Astrocyte (in vitro differentiated cells and primary cell): Measurements from ENCODE around the gene SCARF2. TPM values are rescaled to one million over a fixed set of nuclear protein-coding genes. Genes with fewer than 3 reads are reported as not detected.
"Not testable (repeated sequence)": the region's sequence is repeated elsewhere in the genome, so short reads cannot be mapped to it uniquely, and the experiment has no call there.

Experiments
- DNase-seq: peaks from one replicate; pipeline ENCODE4 v3.0.0-alpha.2; 2010; ENCODE audit warnings: low read depth
- FAIRE-seq: peaks from 2 replicates; lab custom pipeline; 2011; peaks lifted over from hg19 to GRCh38; lab: Jason Lieb, UNC
- H2AFZ ChIP-seq: 2 replicates; pipeline ENCODE4 v1.6.0; 2012; ENCODE audit warnings: low read depth, low read length, inconsistent platforms
- H3K27ac ChIP-seq: 2 replicates; pipeline ENCODE4 v1.5.1; 2011; ENCODE audit warnings: low read depth, low read length, inconsistent platforms
- H3K27me3 ChIP-seq: 2 replicates; pipeline ENCODE4 v1.6.0; 2011; ENCODE audit warnings: low read length, inconsistent platforms; ENCODE audit not compliant: insufficient read depth
- H3K36me3 ChIP-seq: 2 replicates; pipeline ENCODE4 v1.5.1; 2011; ENCODE audit warnings: low read length, inconsistent platforms; ENCODE audit not compliant: insufficient read depth
- H3K4me1 ChIP-seq: 2 replicates; pipeline ENCODE4 v1.5.1; 2011; ENCODE audit warnings: low read length, inconsistent platforms; ENCODE audit not compliant: insufficient read depth
- H3K4me2 ChIP-seq: 2 replicates; pipeline ENCODE4 v1.6.0; 2012; ENCODE audit warnings: low read length, inconsistent platforms
- H3K4me3 ChIP-seq: 2 replicates; pipeline ENCODE4 v1.5.1; 2011; ENCODE audit warnings: low read depth, mild to moderate bottlenecking, low read length, inconsistent platforms; ENCODE audit not compliant: insufficient read depth
- H3K79me2 ChIP-seq: 2 replicates; pipeline ENCODE4 v1.6.0; 2012; ENCODE audit warnings: mild to moderate bottlenecking, low read length, inconsistent platforms; ENCODE audit not compliant: insufficient read depth
- H3K9ac ChIP-seq: 2 replicates; pipeline ENCODE4 v1.6.0; 2012; ENCODE audit warnings: mild to moderate bottlenecking, low read length, inconsistent platforms
- H3K9me3 ChIP-seq: 2 replicates; pipeline ENCODE4 v1.5.1; 2012; ENCODE audit warnings: low read depth, mild to moderate bottlenecking, low read length, inconsistent platforms; ENCODE audit not compliant: insufficient read depth
- H4K20me1 ChIP-seq: 2 replicates; pipeline ENCODE4 v1.6.0; 2012; ENCODE audit warnings: low read length, inconsistent platforms; ENCODE audit not compliant: insufficient read depth
- H3K27ac Mint-ChIP-seq: one replicate; pipeline ENCODE4 v1.8.0; 2021; ENCODE audit warnings: mild to moderate bottlenecking, mixed read lengths; ENCODE audit not compliant: unreplicated experiment
- H3K27me3 Mint-ChIP-seq: one replicate; pipeline ENCODE4 v1.8.0; 2021; ENCODE audit warnings: low read depth, mixed read lengths; ENCODE audit not compliant: unreplicated experiment
- H3K36me3 Mint-ChIP-seq: one replicate; pipeline ENCODE4 v1.8.0; 2021; ENCODE audit warnings: low read depth, mixed read lengths; ENCODE audit not compliant: unreplicated experiment
- H3K4me1 Mint-ChIP-seq: one replicate; pipeline ENCODE4 v1.8.0; 2021; ENCODE audit warnings: low read depth, mixed read lengths; ENCODE audit not compliant: unreplicated experiment
- H3K4me3 Mint-ChIP-seq: one replicate; pipeline ENCODE4 v1.8.0; 2021; ENCODE audit warnings: mild to moderate bottlenecking, moderate library complexity, mixed read lengths; ENCODE audit not compliant: unreplicated experiment
- H3K9me3 Mint-ChIP-seq: one replicate; pipeline ENCODE4 v1.8.0; 2021; ENCODE audit warnings: mild to moderate bottlenecking, mixed read lengths; ENCODE audit not compliant: unreplicated experiment
- CTCF ChIP-seq: IDR thresholded peaks from 2 replicates; pipeline ENCODE4 v1.5.1; 2011; ENCODE audit warnings: low read depth, mild to moderate bottlenecking, inconsistent platforms, low read length, moderate library complexity; ENCODE audit not compliant: insufficient read depth
- EZH2 ChIP-seq: IDR thresholded peaks from 2 replicates; pipeline ENCODE4 v1.6.1; 2012; ENCODE audit warnings: mild to moderate bottlenecking, low read length, inconsistent platforms; ENCODE audit not compliant: insufficient read depth
- total RNA-seq: library from RNA; stranded (reverse); gene quantifications from 2 replicates; pipeline ENCODE4 v1.2.1, GENCODE V29; 2021

SCARF2 gene
- total RNA-seq, 1 donor from 2014 or later = 17.3 TPM

- H3K79me2 ChIP-seq = peaks cover 34% of the 10 kb centered on the region
- DNase-seq (peak; percentile 88), FAIRE-seq (no peak)
- H3K27me3 ChIP-seq = no peaks in the 10 kb centered on the region
- peaks cover 5% of the 10 kb centered on the region for H3K4me1 ChIP-seq
- Mint-ChIP-seq H3K27me3 (no peaks in the 10 kb centered on the region), H3K9me3 (no peaks in the 10 kb centered on the region), H3K36me3 (no peaks in the 10 kb centered on the region), H3K27ac (peak within 1 kb of the TSS; percentile 94), H3K4me3 (peak within 1 kb of the TSS; percentile 90), H3K4me1 (peaks cover 19% of the 10 kb centered on the region)
- H3K9me3 ChIP-seq = peaks cover 5% of the 10 kb centered on the region
- H2AFZ ChIP-seq = peak within 1 kb of the TSS; percentile 91
- H4K20me1 ChIP-seq = peaks cover 29% of the 10 kb centered on the region
- peak within 1 kb of the TSS; percentile 88 for H3K4me2 ChIP-seq
- TF ChIP-seq EZH2 (no peak), CTCF (no peak)
- H3K27ac ChIP-seq = peak within 1 kb of the TSS; percentile 41
- peak within 1 kb of the TSS; percentile 86 for H3K9ac ChIP-seq
- H3K36me3 ChIP-seq = no peaks in the 10 kb centered on the region
- H3K4me3 ChIP-seq = peak within 1 kb of the TSS; percentile 72
These were observed 43.7 kb downstream of the SCARF2 start, which contains the start of gene ZNF74 for GRCh38 chr22:20393705-20394476. Gene ZNF74 (plus strand): TSS chr22:20394151. CDS start chr22:20394629, 478 bp downstream.

- Histone ChIP-seq H3K4me3 (peak overlapping the region; percentile 72), H3K4me2 (peak overlapping the region; percentile 88), H4K20me1 (peaks cover 29% of the 10 kb centered on the region), H3K4me1 (peaks cover 5% of the 10 kb centered on the region), H3K27ac (no peak overlapping the region), H3K9ac (peak overlapping the region; percentile 86), H3K79me2 (peaks cover 34% of the 10 kb centered on the region), H3K27me3 (peaks cover 1% of the 10 kb centered on the region), H3K36me3 (no peaks in the 10 kb centered on the region), H2AFZ (peak overlapping the region; percentile 91), H3K9me3 (peaks cover 5% of the 10 kb centered on the region)
- TF ChIP-seq CTCF (no peak), EZH2 (no peak)
- Mint-ChIP-seq H3K4me3 (peak overlapping the region; percentile 90), H3K4me1 (peaks cover 19% of the 10 kb centered on the region), H3K27ac (peak overlapping the region; percentile 94), H3K27me3 (no peaks in the 10 kb centered on the region), H3K9me3 (no peaks in the 10 kb centered on the region), H3K36me3 (no peaks in the 10 kb centered on the region)
- no peak for DNase-seq
- FAIRE-seq = no peak
These were observed 44.5 kb downstream of the SCARF2 start for GRCh38 chr22:20392983-20393704.

- peaks cover 19% of the 10 kb centered on the region for H3K4me1 Mint-ChIP-seq
- not testable (repeated sequence) for H3K4me3 ChIP-seq, H3K4me2 ChIP-seq, DNase-seq, FAIRE-seq, H3K4me3 Mint-ChIP-seq, H3K27me3 Mint-ChIP-seq, H3K27ac ChIP-seq, H3K36me3 ChIP-seq, H3K27me3 ChIP-seq, H3K36me3 Mint-ChIP-seq, H3K9me3 ChIP-seq, H2AFZ ChIP-seq, H3K9ac ChIP-seq, H3K4me1 ChIP-seq, H3K27ac Mint-ChIP-seq, H3K9me3 Mint-ChIP-seq
- Histone ChIP-seq H3K79me2 (peaks cover 29% of the 10 kb centered on the region), H4K20me1 (peaks cover 24% of the 10 kb centered on the region)
These were observed 45.2 kb downstream of the SCARF2 start for GRCh38 chr22:20392365-20392881.
